ENCODE results near the gene APOC3. TPM values are rescaled to one million over a fixed set of nuclear protein-coding genes. Genes with fewer than 3 reads are reported as not detected.

APOC3 gene
- total RNA-seq, 1 donor from 2014 or later = not detected

DNA sequence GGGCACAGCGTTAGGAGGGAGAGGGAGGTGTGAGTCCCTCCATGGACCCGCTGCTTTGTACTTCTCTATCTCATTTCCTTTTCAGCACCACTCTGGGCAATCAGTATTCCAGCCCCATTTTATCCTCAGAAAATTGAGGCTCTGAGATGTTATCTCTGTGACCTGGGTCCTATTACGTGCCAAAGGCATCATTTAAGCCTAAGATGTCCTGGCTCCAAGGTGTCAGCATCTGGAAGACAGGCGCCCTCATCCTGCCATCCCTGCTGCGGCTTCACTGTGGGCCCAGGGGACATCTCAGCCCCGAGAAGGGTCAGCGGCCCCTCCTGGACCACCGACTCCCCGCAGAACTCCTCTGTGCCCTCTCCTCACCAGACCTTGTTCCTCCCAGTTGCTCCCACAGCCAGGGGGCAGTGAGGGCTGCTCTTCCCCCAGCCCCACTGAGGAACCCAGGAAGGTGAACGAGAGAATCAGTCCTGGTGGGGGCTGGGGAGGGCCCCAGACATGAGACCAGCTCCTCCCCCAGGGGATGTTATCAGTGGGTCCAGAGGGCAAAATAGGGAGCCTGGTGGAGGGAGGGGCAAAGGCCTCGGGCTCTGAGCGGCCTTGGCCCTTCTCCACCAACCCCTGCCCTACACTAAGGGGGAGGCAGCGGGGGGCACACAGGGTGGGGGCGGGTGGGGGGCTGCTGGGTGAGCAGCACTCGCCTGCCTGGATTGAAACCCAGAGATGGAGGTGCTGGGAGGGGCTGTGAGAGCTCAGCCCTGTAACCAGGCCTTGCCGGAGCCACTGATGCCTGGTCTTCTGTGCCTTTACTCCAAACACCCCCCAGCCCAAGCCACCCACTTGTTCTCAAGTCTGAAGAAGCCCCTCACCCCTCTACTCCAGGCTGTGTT is 829 bp upstream of the APOC3 start:
- Histone ChIP-seq H3K4me1 (no peaks in the 10 kb centered on the region), H3K36me3 (no peaks in the 10 kb centered on the region), H3K9me3 (replicated peaks) (no peaks in the 10 kb centered on the region), H3K27ac (replicated peaks) (no peak overlapping the region), H3K4me3 (no peak overlapping the region), H3K27me3 (ENCODE audit: low read depth) (no peaks in the 10 kb centered on the region)
- intact Hi-C loops (cut with micrococcal nuclease) = no loop called here
- no peak for DNase-seq
- TF ChIP-seq, protein P1, sequence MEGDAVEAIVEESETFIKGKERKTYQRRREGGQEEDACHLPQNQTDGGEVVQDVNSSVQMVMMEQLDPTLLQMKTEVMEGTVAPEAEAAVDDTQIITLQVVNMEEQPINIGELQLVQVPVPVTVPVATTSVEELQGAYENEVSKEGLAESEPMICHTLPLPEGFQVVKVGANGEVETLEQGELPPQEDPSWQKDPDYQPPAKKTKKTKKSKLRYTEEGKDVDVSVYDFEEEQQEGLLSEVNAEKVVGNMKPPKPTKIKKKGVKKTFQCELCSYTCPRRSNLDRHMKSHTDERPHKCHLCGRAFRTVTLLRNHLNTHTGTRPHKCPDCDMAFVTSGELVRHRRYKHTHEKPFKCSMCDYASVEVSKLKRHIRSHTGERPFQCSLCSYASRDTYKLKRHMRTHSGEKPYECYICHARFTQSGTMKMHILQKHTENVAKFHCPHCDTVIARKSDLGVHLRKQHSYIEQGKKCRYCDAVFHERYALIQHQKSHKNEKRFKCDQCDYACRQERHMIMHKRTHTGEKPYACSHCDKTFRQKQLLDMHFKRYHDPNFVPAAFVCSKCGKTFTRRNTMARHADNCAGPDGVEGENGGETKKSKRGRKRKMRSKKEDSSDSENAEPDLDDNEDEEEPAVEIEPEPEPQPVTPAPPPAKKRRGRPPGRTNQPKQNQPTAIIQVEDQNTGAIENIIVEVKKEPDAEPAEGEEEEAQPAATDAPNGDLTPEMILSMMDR (IDR thresholded peaks at IDR 0.05; ENCODE audit: borderline replicate concordance) = no peak

DNA sequence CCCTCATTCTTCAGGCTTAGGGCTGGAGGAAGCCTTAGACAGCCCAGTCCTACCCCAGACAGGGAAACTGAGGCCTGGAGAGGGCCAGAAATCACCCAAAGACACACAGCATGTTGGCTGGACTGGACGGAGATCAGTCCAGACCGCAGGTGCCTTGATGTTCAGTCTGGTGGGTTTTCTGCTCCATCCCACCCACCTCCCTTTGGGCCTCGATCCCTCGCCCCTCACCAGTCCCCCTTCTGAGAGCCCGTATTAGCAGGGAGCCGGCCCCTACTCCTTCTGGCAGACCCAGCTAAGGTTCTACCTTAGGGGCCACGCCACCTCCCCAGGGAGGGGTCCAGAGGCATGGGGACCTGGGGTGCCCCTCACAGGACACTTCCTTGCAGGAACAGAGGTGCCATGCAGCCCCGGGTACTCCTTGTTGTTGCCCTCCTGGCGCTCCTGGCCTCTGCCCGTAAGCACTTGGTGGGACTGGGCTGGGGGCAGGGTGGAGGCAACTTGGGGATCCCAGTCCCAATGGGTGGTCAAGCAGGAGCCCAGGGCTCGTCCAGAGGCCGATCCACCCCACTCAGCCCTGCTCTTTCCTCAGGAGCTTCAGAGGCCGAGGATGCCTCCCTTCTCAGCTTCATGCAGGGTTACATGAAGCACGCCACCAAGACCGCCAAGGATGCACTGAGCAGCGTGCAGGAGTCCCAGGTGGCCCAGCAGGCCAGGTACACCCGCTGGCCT is 641 bp downstream of the APOC3 start:
- Histone ChIP-seq H3K27me3 (ENCODE audit: low read depth) (no peaks in the 10 kb centered on the region), H3K27ac (replicated peaks) (no peak overlapping the region), H3K9me3 (replicated peaks) (no peaks in the 10 kb centered on the region), H3K36me3 (no peaks in the 10 kb centered on the region), H3K4me1 (peaks cover 7% of the 10 kb centered on the region), H3K4me3 (no peak overlapping the region)
- TF ChIP-seq, protein P1 (IDR thresholded peaks at IDR 0.05; ENCODE audit: borderline replicate concordance) = no peak
- DNase-seq = no peak
- intact Hi-C loops (cut with micrococcal nuclease) = no loop called here

DNA sequence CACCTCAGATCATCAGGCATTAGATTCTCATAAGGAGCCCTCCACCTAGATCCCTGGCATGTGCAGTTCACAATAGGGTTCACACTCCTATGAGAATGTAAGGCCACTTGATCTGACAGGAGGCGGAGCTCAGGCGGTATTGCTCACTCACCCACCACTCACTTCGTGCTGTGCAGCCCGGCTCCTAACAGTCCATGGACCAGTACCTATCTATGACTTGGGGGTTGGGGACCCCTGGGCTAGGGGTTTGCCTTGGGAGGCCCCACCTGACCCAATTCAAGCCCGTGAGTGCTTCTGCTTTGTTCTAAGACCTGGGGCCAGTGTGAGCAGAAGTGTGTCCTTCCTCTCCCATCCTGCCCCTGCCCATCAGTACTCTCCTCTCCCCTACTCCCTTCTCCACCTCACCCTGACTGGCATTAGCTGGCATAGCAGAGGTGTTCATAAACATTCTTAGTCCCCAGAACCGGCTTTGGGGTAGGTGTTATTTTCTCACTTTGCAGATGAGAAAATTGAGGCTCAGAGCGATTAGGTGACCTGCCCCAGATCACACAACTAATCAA is 2.2 kb downstream of the APOC3 start:
- H3K4me3 ChIP-seq = no peak overlapping the region
- no peaks in the 10 kb centered on the region for H3K27me3 ChIP-seq (ENCODE audit: low read depth)
- no peak for DNase-seq
- TF ChIP-seq, protein P1 (IDR thresholded peaks at IDR 0.05; ENCODE audit: borderline replicate concordance) = no peak
- no peaks in the 10 kb centered on the region for H3K36me3 ChIP-seq
- intact Hi-C loops (cut with micrococcal nuclease) = no loop called here
- H3K4me1 ChIP-seq = peaks cover 22% of the 10 kb centered on the region
- no peak overlapping the region for H3K27ac ChIP-seq (replicated peaks)
- H3K9me3 ChIP-seq (replicated peaks) = no peaks in the 10 kb centered on the region

DNA sequence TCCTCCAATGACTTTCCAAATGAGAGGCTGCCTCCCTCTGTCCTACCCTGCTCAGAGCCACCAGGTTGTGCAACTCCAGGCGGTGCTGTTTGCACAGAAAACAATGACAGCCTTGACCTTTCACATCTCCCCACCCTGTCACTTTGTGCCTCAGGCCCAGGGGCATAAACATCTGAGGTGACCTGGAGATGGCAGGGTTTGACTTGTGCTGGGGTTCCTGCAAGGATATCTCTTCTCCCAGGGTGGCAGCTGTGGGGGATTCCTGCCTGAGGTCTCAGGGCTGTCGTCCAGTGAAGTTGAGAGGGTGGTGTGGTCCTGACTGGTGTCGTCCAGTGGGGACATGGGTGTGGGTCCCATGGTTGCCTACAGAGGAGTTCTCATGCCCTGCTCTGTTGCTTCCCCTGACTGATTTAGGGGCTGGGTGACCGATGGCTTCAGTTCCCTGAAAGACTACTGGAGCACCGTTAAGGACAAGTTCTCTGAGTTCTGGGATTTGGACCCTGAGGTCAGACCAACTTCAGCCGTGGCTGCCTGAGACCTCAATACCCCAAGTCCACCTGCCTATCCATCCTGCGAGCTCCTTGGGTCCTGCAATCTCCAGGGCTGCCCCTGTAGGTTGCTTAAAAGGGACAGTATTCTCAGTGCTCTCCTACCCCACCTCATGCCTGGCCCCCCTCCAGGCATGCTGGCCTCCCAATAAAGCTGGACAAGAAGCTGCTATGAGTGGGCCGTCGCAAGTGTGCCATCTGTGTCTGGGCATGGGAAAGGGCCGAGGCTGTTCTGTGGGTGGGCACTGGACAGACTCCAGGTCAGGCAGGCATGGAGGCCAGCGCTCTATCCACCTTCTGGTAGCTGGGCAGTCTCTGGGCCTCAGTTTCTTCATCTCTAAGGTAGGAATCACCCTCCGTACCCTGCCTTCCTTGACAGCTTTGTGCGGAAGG is 2.9 kb downstream of the APOC3 start:
- intact Hi-C loops (cut with micrococcal nuclease) = no loop called here
- Histone ChIP-seq H3K4me1 (peaks cover 30% of the 10 kb centered on the region), H3K4me3 (no peak overlapping the region), H3K36me3 (no peaks in the 10 kb centered on the region), H3K9me3 (replicated peaks) (no peaks in the 10 kb centered on the region), H3K27ac (replicated peaks) (no peak overlapping the region), H3K27me3 (ENCODE audit: low read depth) (no peaks in the 10 kb centered on the region)
- TF ChIP-seq, protein P1 (IDR thresholded peaks at IDR 0.05; ENCODE audit: borderline replicate concordance) = no peak
- DNase-seq = no peak

DNA sequence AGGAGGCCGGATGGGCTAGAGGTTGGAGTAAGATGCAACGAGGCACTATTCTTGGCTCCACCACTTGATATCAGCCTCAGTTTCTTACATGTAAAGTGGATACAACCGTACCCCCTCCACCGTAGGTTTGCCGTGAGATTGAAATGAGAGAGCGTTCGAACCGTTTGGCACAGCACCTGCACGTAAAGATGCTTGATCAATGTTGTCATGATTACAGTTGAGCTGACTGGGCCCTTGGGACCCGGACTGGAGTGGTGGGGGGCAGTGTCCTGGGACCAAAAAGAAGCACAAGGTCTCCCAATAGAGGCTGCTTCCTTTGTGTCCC is 3.7 kb downstream of the APOC3 start:
- intact Hi-C loops (cut with micrococcal nuclease) = no loop called here
- Histone ChIP-seq H3K9me3 (replicated peaks) (no peaks in the 10 kb centered on the region), H3K36me3 (no peaks in the 10 kb centered on the region), H3K4me1 (peaks cover 38% of the 10 kb centered on the region), H3K27ac (replicated peaks) (no peak overlapping the region), H3K27me3 (ENCODE audit: low read depth) (no peaks in the 10 kb centered on the region), H3K4me3 (no peak overlapping the region)
- DNase-seq = no peak
- TF ChIP-seq, protein P1 (IDR thresholded peaks at IDR 0.05; ENCODE audit: borderline replicate concordance) = no peak

Data from left ventricle myocardium inferior (tissue), 1 donor.